ENCODE results near the gene RALGPS1.

RALGPS1 gene

DNA sequence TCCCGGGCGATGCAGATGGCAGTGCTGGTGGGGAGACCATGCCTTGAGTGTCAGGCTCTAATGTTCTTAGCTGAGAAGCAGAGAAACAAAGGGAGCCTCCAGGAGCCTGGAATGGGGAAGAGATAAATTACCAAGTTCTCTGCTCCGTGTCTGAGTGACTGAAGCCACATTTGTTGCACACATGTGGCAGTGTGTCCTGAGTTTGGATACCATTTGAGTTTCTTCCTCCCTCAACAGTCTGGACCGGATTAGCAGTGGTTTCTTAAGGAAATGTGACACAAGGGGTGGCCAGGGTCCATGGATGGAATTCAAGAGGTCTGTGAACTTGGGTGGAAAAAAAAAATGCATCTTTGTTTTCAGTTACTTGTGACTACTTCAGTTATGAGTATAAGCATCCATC is 299.3 kb downstream of the RALGPS1 start:
- no peak for TF ChIP-seq POLR2AphosphoS5 (IDR thresholded peaks at IDR 0.05; ENCODE audit: low read depth)
- TF ChIP-seq, protein P1, sequence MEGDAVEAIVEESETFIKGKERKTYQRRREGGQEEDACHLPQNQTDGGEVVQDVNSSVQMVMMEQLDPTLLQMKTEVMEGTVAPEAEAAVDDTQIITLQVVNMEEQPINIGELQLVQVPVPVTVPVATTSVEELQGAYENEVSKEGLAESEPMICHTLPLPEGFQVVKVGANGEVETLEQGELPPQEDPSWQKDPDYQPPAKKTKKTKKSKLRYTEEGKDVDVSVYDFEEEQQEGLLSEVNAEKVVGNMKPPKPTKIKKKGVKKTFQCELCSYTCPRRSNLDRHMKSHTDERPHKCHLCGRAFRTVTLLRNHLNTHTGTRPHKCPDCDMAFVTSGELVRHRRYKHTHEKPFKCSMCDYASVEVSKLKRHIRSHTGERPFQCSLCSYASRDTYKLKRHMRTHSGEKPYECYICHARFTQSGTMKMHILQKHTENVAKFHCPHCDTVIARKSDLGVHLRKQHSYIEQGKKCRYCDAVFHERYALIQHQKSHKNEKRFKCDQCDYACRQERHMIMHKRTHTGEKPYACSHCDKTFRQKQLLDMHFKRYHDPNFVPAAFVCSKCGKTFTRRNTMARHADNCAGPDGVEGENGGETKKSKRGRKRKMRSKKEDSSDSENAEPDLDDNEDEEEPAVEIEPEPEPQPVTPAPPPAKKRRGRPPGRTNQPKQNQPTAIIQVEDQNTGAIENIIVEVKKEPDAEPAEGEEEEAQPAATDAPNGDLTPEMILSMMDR (IDR thresholded peaks at IDR 0.05; ENCODE audit: insufficient read depth, low read length), result no peak
- no peak for TF ChIP-seq GABPA (IDR thresholded peaks at IDR 0.05; ENCODE audit: low read depth)
- TF ChIP-seq, protein P2, sequence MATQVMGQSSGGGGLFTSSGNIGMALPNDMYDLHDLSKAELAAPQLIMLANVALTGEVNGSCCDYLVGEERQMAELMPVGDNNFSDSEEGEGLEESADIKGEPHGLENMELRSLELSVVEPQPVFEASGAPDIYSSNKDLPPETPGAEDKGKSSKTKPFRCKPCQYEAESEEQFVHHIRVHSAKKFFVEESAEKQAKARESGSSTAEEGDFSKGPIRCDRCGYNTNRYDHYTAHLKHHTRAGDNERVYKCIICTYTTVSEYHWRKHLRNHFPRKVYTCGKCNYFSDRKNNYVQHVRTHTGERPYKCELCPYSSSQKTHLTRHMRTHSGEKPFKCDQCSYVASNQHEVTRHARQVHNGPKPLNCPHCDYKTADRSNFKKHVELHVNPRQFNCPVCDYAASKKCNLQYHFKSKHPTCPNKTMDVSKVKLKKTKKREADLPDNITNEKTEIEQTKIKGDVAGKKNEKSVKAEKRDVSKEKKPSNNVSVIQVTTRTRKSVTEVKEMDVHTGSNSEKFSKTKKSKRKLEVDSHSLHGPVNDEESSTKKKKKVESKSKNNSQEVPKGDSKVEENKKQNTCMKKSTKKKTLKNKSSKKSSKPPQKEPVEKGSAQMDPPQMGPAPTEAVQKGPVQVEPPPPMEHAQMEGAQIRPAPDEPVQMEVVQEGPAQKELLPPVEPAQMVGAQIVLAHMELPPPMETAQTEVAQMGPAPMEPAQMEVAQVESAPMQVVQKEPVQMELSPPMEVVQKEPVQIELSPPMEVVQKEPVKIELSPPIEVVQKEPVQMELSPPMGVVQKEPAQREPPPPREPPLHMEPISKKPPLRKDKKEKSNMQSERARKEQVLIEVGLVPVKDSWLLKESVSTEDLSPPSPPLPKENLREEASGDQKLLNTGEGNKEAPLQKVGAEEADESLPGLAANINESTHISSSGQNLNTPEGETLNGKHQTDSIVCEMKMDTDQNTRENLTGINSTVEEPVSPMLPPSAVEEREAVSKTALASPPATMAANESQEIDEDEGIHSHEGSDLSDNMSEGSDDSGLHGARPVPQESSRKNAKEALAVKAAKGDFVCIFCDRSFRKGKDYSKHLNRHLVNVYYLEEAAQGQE (IDR thresholded peaks at IDR 0.05; ENCODE audit: insufficient replicate concordance, low read depth), result no peak
- no peak for TF ChIP-seq SPI1 (IDR thresholded peaks at IDR 0.05; ENCODE audit: borderline replicate concordance, low read depth)
- Histone ChIP-seq H3K27ac (replicated peaks) (no peak overlapping the region), H3K27me3 (ENCODE audit: insufficient read depth, poor library complexity, severe bottlenecking) (no peaks in the 10 kb centered on the region), H3K4me3 (replicated peaks; ENCODE audit: insufficient read depth, low read length) (no peak overlapping the region)
- DNase-seq (ENCODE audit: low read depth in 1 of 2, low spot score in 1 of 2), result no peak

DNA sequence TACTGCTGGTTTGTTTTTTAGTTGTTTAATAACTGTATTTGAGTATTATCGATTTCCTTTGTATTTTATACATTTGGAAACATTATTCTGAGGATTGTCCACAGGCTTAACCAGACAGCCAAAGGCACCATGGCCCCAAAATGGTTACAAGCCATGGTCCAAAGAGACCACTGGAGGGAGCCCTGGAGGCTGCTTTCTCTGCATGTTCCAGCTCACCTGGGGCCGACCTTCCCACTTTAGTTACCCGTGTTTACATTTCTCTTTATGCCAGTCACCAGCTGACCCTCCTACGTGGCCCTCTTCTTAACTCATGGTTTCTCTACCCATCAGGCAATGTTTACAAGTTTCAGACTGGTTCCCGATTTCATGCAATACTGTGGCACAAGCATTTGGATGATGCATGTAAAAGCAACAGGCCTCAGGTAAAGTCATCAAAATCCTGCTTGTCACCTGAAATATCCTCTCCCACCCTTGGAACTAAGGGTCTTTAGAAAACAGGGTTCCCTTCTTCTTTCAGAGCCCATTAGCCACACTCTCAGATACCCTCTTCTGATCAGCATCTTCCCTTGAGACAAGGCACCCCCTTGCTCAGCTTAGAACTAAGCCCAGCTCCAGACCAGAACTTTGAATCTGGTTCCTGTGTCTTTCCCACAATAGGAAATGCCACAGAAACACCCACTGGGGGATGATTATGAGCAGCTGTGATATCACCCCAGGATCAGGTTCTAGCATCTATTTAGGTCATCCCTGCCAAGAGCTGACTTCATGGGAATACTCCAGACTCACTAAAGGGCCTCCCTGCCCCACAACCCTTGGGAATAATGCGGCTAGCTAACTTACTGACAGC is 300.1 kb downstream of the RALGPS1 start:
- TF ChIP-seq, protein P1 (IDR thresholded peaks at IDR 0.05; ENCODE audit: insufficient read depth, low read length), result peak; percentile 82
- TF ChIP-seq POLR2AphosphoS5 (IDR thresholded peaks at IDR 0.05; ENCODE audit: low read depth), result no peak
- DNase-seq (ENCODE audit: low read depth in 1 of 2, low spot score in 1 of 2), result peak in 1 of 2 experiments; percentile 44
- H3K4me3 ChIP-seq (replicated peaks; ENCODE audit: insufficient read depth, low read length), result no peak overlapping the region
- H3K27ac ChIP-seq (replicated peaks), result no peak overlapping the region
- no peaks in the 10 kb centered on the region for H3K27me3 ChIP-seq (ENCODE audit: insufficient read depth, poor library complexity, severe bottlenecking)

DNA sequence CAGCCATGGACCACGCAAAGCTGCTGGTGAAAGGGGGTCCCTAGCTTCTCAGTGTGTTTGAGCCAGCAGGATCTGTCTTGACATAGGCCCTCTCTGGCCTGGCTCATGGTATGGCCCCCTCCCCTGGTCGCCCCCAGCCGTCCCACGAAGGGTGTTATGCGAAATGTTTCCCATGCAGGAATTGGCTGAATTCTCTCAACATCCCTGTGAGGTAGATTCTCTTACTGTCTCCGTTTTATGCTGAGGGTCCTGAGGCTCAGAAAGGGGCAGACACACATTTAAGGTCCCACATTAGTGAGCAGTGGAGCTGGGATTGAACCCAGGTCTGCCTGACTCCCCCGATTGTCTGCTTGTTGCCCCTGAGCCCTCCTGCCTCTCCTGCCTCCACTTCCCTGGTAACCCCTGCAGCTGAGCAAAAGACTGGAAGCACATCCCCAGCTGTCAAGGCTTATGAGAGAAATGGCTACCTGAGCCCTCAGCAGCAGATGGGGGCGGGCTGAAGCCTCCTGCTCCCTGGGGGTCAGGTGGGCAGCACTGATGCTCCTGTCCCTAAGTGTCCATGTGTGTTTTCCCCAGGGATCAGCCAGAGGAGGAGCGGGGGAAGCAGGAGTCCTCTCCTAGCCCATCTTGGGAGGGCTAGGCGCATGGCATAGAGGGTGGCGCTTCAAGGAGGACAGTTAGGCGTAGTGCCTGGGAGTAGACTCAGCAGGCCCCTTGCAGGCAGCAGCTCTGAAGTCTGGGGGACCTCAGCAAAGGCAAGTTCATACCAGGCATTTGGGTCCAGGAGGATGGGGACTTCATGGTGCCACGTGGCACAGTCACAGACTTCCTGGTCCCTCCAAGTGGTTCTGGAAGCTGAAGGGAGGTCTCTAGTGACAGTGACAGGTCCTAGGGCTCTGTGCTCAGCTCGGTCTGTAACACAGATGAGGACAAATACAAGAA is 301.0 kb downstream of the RALGPS1 start:
- Histone ChIP-seq H3K4me3 (replicated peaks; ENCODE audit: insufficient read depth, low read length) (no peak overlapping the region), H3K27me3 (ENCODE audit: insufficient read depth, poor library complexity, severe bottlenecking) (no peaks in the 10 kb centered on the region), H3K27ac (replicated peaks) (no peak overlapping the region)
- DNase-seq (ENCODE audit: low read depth in 1 of 2, low spot score in 1 of 2), result no peak
- no peak for TF ChIP-seq POLR2AphosphoS5 (IDR thresholded peaks at IDR 0.05; ENCODE audit: low read depth)
- no peak for TF ChIP-seq SPI1 (IDR thresholded peaks at IDR 0.05; ENCODE audit: borderline replicate concordance, low read depth)
- no peak for TF ChIP-seq GABPA (IDR thresholded peaks at IDR 0.05; ENCODE audit: low read depth)
- TF ChIP-seq, protein P2 (IDR thresholded peaks at IDR 0.05; ENCODE audit: insufficient replicate concordance, low read depth), result no peak
- TF ChIP-seq, protein P1 (IDR thresholded peaks at IDR 0.05; ENCODE audit: insufficient read depth, low read length), result no peak
